DMS153 (cell line): ENCODE measurements around the gene ZDHHC9.
"Not testable (repeated sequence)": the region's sequence is repeated elsewhere in the genome, so short reads cannot be mapped to it uniquely, and the experiment has no call there.

Source experiments
- DNase-seq: peaks from one replicate; lab custom pipeline; 2025; lab: John Stamatoyannopoulos, UW

The ZDHHC9 gene

GRCh38 chrX:129843459-129844306 lies at the start of gene ZDHHC9:
Gene ZDHHC9 (minus strand): TSS chrX:129843886. CDS start chrX:129841945, 1,941 bp downstream.
- peak; percentile 87 for DNase-seq

GRCh38 chrX:129877401-129877800 lies 33.7 kb upstream of the ZDHHC9 start:
- peak; percentile 69 for DNase-seq

- DNase-seq: peak; percentile 95
Measured at GRCh38 chrX:129876771-129877305, 33.2 kb upstream of the ZDHHC9 start.

GRCh38 chrX:129875669-129876068 lies 32.0 kb upstream of the ZDHHC9 start:
- DNase-seq: no peak

- DNase-seq: no peak
Measured at GRCh38 chrX:129872524-129872923, 28.8 kb upstream of the ZDHHC9 start.

GRCh38 chrX:129866321-129866720 lies 22.6 kb upstream of the ZDHHC9 start:
- DNase-seq: not testable (repeated sequence)

- DNase-seq: not testable (repeated sequence)
Measured at GRCh38 chrX:129859134-129859533, 15.4 kb upstream of the ZDHHC9 start.

- not testable (repeated sequence) for DNase-seq
Measured at GRCh38 chrX:129851825-129852224, 8.1 kb upstream of the ZDHHC9 start.

- no peak for DNase-seq
Measured at GRCh38 chrX:129846716-129847115, 3.0 kb upstream of the ZDHHC9 start.

GRCh38 chrX:129845616-129846190 lies 2.0 kb upstream of the ZDHHC9 start:
- no peak for DNase-seq

- no peak for DNase-seq
Measured at GRCh38 chrX:129843209-129843458, 552 bp downstream of the ZDHHC9 start.

- DNase-seq: peak; percentile 41
Measured at GRCh38 chrX:129842510-129843208, 1.0 kb downstream of the ZDHHC9 start.

- no peak for DNase-seq
Measured at GRCh38 chrX:129840344-129840743, 3.3 kb downstream of the ZDHHC9 start.

- DNase-seq: no peak
Measured at GRCh38 chrX:129836827-129837226, 6.9 kb downstream of the ZDHHC9 start.

GRCh38 chrX:129833153-129833990 lies 10.3 kb downstream of the ZDHHC9 start:
- no peak for DNase-seq

- peak; percentile 40 for DNase-seq
Measured at GRCh38 chrX:129831091-129831885, 12.4 kb downstream of the ZDHHC9 start.

- DNase-seq: no peak
Measured at GRCh38 chrX:129830494-129830893, 13.2 kb downstream of the ZDHHC9 start.

GRCh38 chrX:129825746-129826505 lies 17.8 kb downstream of the ZDHHC9 start:
- no peak for DNase-seq

GRCh38 chrX:129824620-129825019 lies 19.1 kb downstream of the ZDHHC9 start:
- no peak for DNase-seq

- DNase-seq: no peak
Measured at GRCh38 chrX:129823522-129823921, 20.2 kb downstream of the ZDHHC9 start.
